GM19328 (cell line): ENCODE results near the gene SYNJ1.
A peak's percentile ranks its signal among the peaks of the same experiment; 100 is the strongest.
"Not testable (repeated sequence)": the region's sequence is repeated elsewhere in the genome, so short reads cannot be mapped to it uniquely, and the experiment has no call there.

Experiments
- ATAC-seq: cut with Tn5 transposase; IDR thresholded peaks from one replicate; pipeline ENCODE4 v1.9.1; 2021; ENCODE audit warnings: mild to moderate bottlenecking, moderate library complexity; ENCODE audit not compliant: unreplicated experiment

SYNJ1 gene

GRCh38 chr21:32727687-32728455 is at the start of gene SYNJ1:
SYNJ1 (minus strand) TSS chr21:32728013; CDS start chr21:32726895, 1,118 bp downstream.
- peak; percentile 92 for ATAC-seq

DNA sequence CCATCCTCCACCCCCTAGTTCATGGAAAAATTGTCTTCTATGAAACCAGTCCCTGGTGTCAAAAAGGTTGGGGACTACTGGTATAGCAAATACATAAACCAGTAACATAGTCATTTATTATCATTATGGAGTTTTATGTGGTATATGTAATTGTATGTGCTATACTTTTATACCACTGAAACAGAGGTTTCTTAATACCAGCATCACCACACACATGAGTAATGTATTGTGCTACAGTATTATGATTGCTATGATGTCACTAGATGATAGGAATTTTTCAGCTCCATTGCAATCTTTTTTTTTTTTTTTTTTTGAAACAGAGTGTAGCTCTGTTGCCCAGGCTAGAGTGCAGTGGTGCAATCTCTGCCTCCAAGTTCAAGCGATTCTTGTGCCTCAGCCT is 49.5 kb upstream of the SYNJ1 start:
- no peak for ATAC-seq

- ATAC-seq = no peak
Observed at GRCh38 chr21:32776743-32777142, 48.9 kb upstream of the SYNJ1 start.

DNA sequence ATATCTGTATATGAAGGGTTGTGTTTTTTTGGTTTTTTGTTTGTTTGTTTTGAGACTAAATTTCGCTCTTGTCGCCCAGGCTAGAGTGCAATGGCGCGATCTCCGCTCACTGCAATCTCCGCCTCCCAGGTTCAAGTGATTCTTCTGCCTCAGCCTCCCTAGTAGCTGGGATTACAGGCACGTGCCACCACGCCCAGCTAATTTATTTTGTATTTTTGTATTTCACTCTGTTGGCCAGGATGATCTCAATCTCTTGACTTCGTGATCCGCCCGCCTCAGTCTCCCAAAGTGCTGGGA is 45.2 kb upstream of the SYNJ1 start:
- ATAC-seq = not testable (repeated sequence)

GRCh38 chr21:32772281-32773047 is 44.7 kb upstream of the SYNJ1 start:
- no peak for ATAC-seq

GRCh38 chr21:32770871-32771523 is 43.2 kb upstream of the SYNJ1 start:
- ATAC-seq = peak; percentile 38

GRCh38 chr21:32768530-32768929 is 40.7 kb upstream of the SYNJ1 start:
- ATAC-seq = no peak

- ATAC-seq = no peak
Observed at GRCh38 chr21:32765058-32765457, 37.2 kb upstream of the SYNJ1 start.

DNA sequence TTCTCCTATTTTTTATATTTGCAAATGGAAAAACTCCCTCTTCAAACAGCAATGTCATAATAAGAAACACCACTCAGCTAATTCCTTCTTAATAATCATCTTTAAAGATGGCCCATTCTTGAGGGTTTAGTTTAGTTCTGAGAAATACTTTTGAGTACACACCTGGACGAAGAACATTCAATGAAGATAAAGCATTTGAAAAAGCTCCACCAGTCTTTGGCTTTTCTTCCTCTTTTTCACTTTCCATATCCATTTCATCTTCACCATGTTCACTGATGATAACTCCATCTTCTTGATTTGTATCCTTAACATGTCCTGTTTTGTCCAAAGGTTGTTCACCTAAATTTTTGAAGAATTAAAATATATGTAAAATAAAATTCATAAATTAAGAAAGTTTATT is 36.4 kb upstream of the SYNJ1 start:
- no peak for ATAC-seq

- ATAC-seq = no peak
Observed at GRCh38 chr21:32757804-32758203, 30.0 kb upstream of the SYNJ1 start.

- no peak for ATAC-seq
Observed at GRCh38 chr21:32756096-32756495, 28.3 kb upstream of the SYNJ1 start.

DNA sequence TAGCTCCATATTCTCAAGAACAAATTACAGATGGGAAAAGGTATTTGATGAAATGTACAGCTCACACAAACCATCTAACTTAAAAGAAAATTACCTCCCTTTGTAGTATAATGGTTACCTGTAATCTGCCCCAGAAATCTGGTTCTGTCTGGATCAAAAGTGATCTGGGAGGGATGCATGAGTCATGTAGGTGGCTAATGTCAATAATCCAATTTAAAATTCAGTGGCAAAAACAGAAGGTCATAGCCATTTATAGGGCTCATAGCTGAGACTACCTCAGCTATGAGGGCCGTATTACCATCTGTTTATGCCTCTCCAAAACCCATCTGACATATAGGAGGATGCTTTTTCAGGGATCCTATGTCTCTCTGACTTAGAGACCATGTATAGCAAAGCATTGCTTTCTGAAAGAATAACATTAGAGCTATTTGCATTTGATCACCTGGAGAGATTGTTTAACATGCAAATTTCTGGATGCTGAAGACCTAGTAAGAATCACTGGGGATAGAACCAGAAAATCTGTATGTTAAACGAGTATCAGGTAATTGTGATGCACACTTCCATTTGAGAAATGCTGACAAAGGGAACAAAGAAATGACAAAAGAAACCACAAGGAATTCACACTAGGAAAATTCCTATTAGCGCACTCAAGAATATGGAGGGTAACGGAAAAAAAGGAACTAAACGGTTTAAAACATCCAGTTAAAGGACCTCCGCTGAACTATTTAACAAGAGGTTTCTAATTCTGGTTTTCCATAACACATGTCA is 26.2 kb upstream of the SYNJ1 start:
- ATAC-seq = no peak

- ATAC-seq = no peak
Observed at GRCh38 chr21:32750405-32750804, 22.6 kb upstream of the SYNJ1 start.

- no peak for ATAC-seq
Observed at GRCh38 chr21:32749662-32750061, 21.8 kb upstream of the SYNJ1 start.

DNA sequence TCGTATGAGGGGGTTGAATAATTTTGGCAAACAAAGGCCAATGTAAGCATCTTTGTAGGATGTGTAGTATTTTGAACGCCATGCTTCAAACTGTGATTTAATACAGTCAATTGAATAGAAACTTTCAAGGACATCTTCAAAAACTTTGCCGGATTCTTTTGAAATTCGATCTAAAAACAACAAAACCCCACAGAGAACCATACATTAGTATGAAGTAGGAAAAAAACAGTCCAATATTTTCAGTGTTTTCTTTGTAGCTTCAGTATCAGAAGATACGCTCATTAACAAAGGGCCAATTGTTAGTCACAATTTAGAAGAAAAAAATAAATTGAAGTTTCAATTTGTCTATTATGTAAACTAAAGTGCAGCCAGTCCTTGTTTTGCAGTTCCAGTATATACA is 20.7 kb upstream of the SYNJ1 start:
- no peak for ATAC-seq

- ATAC-seq = no peak
Observed at GRCh38 chr21:32747396-32747795, 19.6 kb upstream of the SYNJ1 start.

- ATAC-seq = not testable (repeated sequence)
Observed at GRCh38 chr21:32746711-32747110, 18.9 kb upstream of the SYNJ1 start.

- no peak for ATAC-seq
Observed at GRCh38 chr21:32742396-32742795, 14.6 kb upstream of the SYNJ1 start.

GRCh38 chr21:32741336-32741735 is 13.5 kb upstream of the SYNJ1 start:
- ATAC-seq = no peak

DNA sequence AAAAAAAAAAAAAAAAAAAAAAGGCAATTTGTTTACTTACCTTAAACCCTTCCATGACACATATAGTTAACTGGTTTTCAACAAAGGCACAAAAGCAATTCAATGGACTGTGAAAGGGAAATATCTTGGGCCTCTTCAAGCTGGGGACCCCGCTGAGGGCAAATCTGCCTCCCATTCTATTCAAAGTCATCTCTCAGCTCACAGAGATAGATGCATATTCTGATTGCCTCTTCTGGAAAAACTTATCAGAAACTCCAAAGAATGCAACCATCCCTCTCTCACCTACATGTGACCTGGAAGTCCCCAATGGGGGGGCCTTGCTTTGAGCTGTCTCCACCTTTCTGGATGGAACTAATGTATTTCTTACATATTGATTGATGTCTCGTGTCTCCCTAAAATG is 12.1 kb upstream of the SYNJ1 start:
- no peak for ATAC-seq

DNA sequence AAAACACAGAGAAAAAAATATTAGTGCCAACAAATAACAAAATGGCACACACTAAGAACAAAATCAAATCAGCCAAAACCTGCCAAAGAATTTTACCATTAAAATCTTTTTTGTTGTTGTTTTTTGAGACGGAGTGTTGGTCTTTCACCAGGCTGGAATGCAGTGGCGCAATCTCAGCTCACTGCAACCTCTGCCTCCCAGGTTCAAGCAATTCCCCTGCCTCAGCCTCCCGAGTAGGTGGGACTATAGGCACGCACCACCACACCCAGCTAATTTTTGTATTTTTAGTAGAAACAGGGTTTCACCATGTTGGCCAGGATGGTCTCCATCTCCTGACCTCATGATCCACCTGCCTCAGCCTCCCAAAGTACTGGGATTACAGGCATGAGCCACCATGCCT is 8.3 kb upstream of the SYNJ1 start:
- not testable (repeated sequence) for ATAC-seq
